Activated B cell treated with CpG ODN at 0.5 μM for 24 hours (primary cell): Measurements from ENCODE around the gene ENO3. TPM values are rescaled to one million over a fixed set of nuclear protein-coding genes. Genes with fewer than 3 reads are reported as not detected.
"Not testable (repeated sequence)": the region's sequence is repeated elsewhere in the genome, so short reads cannot be mapped to it uniquely, and the experiment has no call there.

Experiments used
- ATAC-seq: fragments of 200-7000 bp; cut with Tn5 transposase; one replicate; pipeline ENCODE4 v1.10.0; 2021; ENCODE audit warnings: low read depth, mild to moderate bottlenecking, moderate library complexity
- CTCF ChIA-PET: fragments of 350-600 bp; sonication (Branson Sonifier 250); formaldehyde crosslinking; loops from one replicate; lab custom pipeline; 2021; ENCODE audit warnings: antibody characterized with exemption; lab: Charles Lee
- POLR2A ChIA-PET: fragments of 350-600 bp; sonication (Branson Sonifier 250); formaldehyde crosslinking; loops from one replicate; lab custom pipeline; 2021; ENCODE audit warnings: antibody characterized with exemption; lab: Charles Lee
- DNase-seq: peaks from one replicate; pipeline ENCODE4 v3.0.0; 2022
- H3K27ac Mint-ChIP-seq: one replicate; pipeline ENCODE4 v1.8.0; 2020; ENCODE audit warnings: mixed read lengths
- H3K27me3 Mint-ChIP-seq: one replicate; pipeline ENCODE4 v1.8.0; 2021; ENCODE audit warnings: mixed read lengths
- H3K36me3 Mint-ChIP-seq: one replicate; pipeline ENCODE4 v1.8.0; 2021; ENCODE audit warnings: low read depth, mixed read lengths
- H3K4me1 Mint-ChIP-seq: one replicate; pipeline ENCODE4 v1.8.0; 2021; ENCODE audit warnings: mixed read lengths
- H3K4me3 Mint-ChIP-seq: one replicate; pipeline ENCODE4 v1.8.0; 2020; ENCODE audit warnings: mild to moderate bottlenecking, mixed read lengths
- H3K9me3 Mint-ChIP-seq: one replicate; pipeline ENCODE4 v1.8.0; 2020; ENCODE audit warnings: mixed read lengths
- intact Hi-C: fragments of 100-400 bp; cut with micrococcal nuclease; formaldehyde crosslinking; loops from one replicate; pipeline ENCODE4 v1.15.1; 2024
- total RNA-seq: library from RNA; stranded (reverse); gene quantifications from 2 replicates; pipeline ENCODE4 v1.2.3, GENCODE V29; 2022
- TF ChIP-seq, protein P1 (sequence below): fragments of 200-600 bp; IDR thresholded peaks from one replicate; pipeline ENCODE4 v1.8.0; 2022; ENCODE audit warnings: antibody characterized with exemption, mild to moderate bottlenecking

Gene ENO3
- total RNA-seq, 1 donor from 2014 or later: 29.5 TPM

GRCh38 chr17:4920351-4921048, 30.4 kb upstream of the ENO3 start:
- no peaks in the 10 kb centered on the region for H3K27me3 Mint-ChIP-seq
- DNase-seq: no peak
- H3K4me1 Mint-ChIP-seq: no peaks in the 10 kb centered on the region
- no peaks in the 10 kb centered on the region for H3K9me3 Mint-ChIP-seq
- POLR2A ChIA-PET: interaction anchor here (0.5 to 0.7 kb wide), 2 partner anchors 110 to 142 kb away, joined by 3 to 4 read pairs; no protein-coding TSS in a partner anchor
- CTCF ChIA-PET: interaction anchor here (1.1 kb wide), 1 partner anchor 16 kb away, joined by 3 read pairs; no protein-coding TSS in a partner anchor
- no peak for ATAC-seq
- H3K4me3 Mint-ChIP-seq: no peak overlapping the region
- no peaks in the 10 kb centered on the region for H3K36me3 Mint-ChIP-seq
- intact Hi-C loops: no loop called here
- TF ChIP-seq, protein P1, sequence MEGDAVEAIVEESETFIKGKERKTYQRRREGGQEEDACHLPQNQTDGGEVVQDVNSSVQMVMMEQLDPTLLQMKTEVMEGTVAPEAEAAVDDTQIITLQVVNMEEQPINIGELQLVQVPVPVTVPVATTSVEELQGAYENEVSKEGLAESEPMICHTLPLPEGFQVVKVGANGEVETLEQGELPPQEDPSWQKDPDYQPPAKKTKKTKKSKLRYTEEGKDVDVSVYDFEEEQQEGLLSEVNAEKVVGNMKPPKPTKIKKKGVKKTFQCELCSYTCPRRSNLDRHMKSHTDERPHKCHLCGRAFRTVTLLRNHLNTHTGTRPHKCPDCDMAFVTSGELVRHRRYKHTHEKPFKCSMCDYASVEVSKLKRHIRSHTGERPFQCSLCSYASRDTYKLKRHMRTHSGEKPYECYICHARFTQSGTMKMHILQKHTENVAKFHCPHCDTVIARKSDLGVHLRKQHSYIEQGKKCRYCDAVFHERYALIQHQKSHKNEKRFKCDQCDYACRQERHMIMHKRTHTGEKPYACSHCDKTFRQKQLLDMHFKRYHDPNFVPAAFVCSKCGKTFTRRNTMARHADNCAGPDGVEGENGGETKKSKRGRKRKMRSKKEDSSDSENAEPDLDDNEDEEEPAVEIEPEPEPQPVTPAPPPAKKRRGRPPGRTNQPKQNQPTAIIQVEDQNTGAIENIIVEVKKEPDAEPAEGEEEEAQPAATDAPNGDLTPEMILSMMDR: no peak
- no peak overlapping the region for H3K27ac Mint-ChIP-seq

DNA sequence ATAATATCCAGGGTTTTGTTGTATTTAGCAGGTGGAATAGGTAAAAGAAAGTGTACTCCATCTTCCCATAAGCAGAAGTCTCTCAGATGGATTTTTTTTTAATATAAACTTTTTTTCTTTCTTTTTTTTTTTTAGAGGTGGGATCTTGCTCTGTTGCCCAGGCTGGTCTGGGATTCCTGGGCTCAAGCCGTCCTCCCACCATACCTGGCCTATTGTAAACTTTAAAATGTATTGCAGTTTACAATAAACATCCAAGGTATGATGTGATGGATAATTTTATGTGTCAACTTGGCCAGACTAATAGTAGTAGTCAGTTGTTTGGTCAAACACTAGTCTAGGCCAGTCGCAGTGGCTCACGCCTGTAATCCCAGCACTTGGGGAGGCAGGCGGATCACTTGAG, 29.6 kb upstream of the ENO3 start:
- CTCF ChIA-PET: no interaction called here
- no peak for ATAC-seq

GRCh38 chr17:4926577-4927335, 24.2 kb upstream of the ENO3 start:
- H3K4me3 Mint-ChIP-seq, intact Hi-C loops, H3K27ac Mint-ChIP-seq, H3K9me3 Mint-ChIP-seq, H3K4me1 Mint-ChIP-seq, POLR2A ChIA-PET, ATAC-seq, H3K36me3 Mint-ChIP-seq, DNase-seq, CTCF ChIA-PET, H3K27me3 Mint-ChIP-seq: not testable (repeated sequence)

More for the DNA sequence above, 29.6 kb upstream of the ENO3 start:
- Mint-ChIP-seq H3K27ac (no peak overlapping the region), H3K36me3 (no peaks in the 10 kb centered on the region), H3K4me1 (no peaks in the 10 kb centered on the region), H3K9me3 (no peaks in the 10 kb centered on the region), H3K27me3 (no peaks in the 10 kb centered on the region), H3K4me3 (no peak overlapping the region)
- POLR2A ChIA-PET: no interaction called here
- intact Hi-C loops: no loop called here
- no peak for DNase-seq
- TF ChIP-seq, protein P1: no peak

GRCh38 chr17:4928881-4929280, 22.0 kb upstream of the ENO3 start:
- TF ChIP-seq, protein P1: no peak
- H3K9me3 Mint-ChIP-seq: no peaks in the 10 kb centered on the region
- intact Hi-C loops: no loop called here
- CTCF ChIA-PET: interaction anchor here (1.1 kb wide), 1 partner anchor 11 kb away, joined by 3 read pairs; the partner anchor contains the start of genes RNF167 and SLC25A11
- DNase-seq: no peak
- no peak overlapping the region for H3K4me3 Mint-ChIP-seq
- H3K27me3 Mint-ChIP-seq: peaks cover 10% of the 10 kb centered on the region
- H3K36me3 Mint-ChIP-seq: no peaks in the 10 kb centered on the region
- no peak for ATAC-seq
- POLR2A ChIA-PET: interaction anchor here (0.6 kb wide), 1 partner anchor 740 kb away, joined by 3 read pairs; no protein-coding TSS in a partner anchor
- H3K4me1 Mint-ChIP-seq: peaks cover 22% of the 10 kb centered on the region
- no peak overlapping the region for H3K27ac Mint-ChIP-seq

DNA sequence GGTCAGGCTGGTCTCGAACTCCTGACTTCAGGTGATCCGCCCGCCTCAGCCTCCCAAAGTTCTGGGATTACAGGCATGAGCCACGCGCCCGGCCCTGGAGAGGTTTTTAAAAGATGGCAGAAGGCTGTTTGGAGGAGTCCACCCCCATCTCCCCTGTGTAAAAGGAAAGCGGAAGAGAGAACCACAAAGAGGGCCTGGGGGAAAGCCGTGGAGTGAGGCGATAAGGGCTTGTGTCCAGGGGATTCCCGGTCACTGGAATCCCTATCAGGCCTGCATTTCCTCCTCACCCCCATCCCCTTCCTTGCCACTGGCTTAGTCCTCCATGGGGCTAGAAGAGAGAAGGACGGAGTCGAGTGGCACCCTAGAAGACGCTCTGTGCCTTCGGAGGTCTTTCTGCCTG, 19.0 kb upstream of the ENO3 start, which contains the start of gene GP1BA:
Gene GP1BA, plus strand, starts transcription at position 315 of the 400 bp plus-strand sequence. CDS start 328 bp downstream, outside the sequence.
- ChIA-PET POLR2A (interaction anchor here (0.6 to 1.7 kb wide), 7 partner anchors 12 to 104 kb away, joined by 3 to 9 read pairs (median 7); partner anchors contain the start of genes PFN1 and SPAG7), CTCF (no interaction called here)
- peak; percentile 49 for ATAC-seq
- peaks cover 7% of the 10 kb centered on the region for H3K36me3 Mint-ChIP-seq
- intact Hi-C loops: loop anchor here (5.0 kb wide), 1 partner anchor 35 kb away; the partner anchor contains the start of gene SPAG7
- H3K9me3 Mint-ChIP-seq: no peaks in the 10 kb centered on the region
- H3K4me3 Mint-ChIP-seq: peak within 1 kb of the TSS; percentile 24
- DNase-seq: no peak
- TF ChIP-seq, protein P1: no peak
- peaks cover 33% of the 10 kb centered on the region for H3K4me1 Mint-ChIP-seq
- peaks cover 15% of the 10 kb centered on the region for H3K27me3 Mint-ChIP-seq
- H3K27ac Mint-ChIP-seq: no peak within 1 kb of the TSS
